GM10266 (cell line): ENCODE measurements around the gene GLT8D2.

Experiments used
- DNase-seq: peaks from one replicate; pipeline ENCODE4 v3.0.0; 2012; ENCODE audit errors: extremely low spot score
- TF ChIP-seq, protein P1 (sequence below): IDR thresholded peaks from 2 replicates; pipeline ENCODE4 v1.5.1; 2012; ENCODE audit warnings: mild to moderate bottlenecking, low read depth; ENCODE audit not compliant: control insufficient read depth, insufficient read depth; ENCODE audit errors: missing control alignments

The GLT8D2 gene

DNA sequence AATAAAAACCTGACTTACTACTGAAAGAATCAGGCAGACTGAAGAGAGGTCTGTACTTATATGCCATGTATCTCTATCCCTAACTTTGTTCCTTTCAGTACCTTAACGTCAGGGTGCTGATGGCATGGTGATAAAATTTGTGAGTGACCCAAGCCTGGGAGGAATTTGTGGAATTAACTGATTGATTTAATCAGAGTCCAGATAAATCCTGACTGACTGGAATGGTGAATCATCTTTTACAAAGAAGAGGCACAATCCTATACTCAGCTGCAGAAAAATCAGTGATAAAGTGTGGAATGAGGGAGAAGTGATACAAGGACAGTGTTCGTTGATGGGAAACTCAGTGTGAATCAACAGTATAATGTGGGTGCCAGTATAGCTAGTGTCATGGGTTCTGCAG is 80.6 kb downstream of the GLT8D2 start:
- TF ChIP-seq, protein P1, sequence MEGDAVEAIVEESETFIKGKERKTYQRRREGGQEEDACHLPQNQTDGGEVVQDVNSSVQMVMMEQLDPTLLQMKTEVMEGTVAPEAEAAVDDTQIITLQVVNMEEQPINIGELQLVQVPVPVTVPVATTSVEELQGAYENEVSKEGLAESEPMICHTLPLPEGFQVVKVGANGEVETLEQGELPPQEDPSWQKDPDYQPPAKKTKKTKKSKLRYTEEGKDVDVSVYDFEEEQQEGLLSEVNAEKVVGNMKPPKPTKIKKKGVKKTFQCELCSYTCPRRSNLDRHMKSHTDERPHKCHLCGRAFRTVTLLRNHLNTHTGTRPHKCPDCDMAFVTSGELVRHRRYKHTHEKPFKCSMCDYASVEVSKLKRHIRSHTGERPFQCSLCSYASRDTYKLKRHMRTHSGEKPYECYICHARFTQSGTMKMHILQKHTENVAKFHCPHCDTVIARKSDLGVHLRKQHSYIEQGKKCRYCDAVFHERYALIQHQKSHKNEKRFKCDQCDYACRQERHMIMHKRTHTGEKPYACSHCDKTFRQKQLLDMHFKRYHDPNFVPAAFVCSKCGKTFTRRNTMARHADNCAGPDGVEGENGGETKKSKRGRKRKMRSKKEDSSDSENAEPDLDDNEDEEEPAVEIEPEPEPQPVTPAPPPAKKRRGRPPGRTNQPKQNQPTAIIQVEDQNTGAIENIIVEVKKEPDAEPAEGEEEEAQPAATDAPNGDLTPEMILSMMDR: no peak
- no peak for DNase-seq

DNA sequence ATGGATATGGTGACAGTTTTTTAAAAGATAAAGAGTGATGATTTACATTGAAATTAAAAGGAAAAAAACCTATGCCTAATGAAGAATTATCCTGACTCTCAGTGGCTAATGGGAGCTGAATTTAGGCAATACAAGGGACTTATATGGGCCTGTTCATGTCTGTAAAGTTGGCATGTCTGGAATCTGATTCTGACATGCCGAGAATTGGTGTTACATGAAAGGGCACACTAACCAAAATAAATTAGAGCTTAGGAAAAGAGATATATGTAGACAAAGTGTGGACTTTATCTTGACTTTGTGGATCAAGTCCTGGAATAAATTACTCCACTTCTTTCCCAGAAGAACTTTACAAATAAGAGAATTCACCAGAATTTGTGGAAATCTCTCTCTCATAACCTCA is 83.3 kb downstream of the GLT8D2 start:
- TF ChIP-seq, protein P1: no peak
- DNase-seq: no peak

DNA sequence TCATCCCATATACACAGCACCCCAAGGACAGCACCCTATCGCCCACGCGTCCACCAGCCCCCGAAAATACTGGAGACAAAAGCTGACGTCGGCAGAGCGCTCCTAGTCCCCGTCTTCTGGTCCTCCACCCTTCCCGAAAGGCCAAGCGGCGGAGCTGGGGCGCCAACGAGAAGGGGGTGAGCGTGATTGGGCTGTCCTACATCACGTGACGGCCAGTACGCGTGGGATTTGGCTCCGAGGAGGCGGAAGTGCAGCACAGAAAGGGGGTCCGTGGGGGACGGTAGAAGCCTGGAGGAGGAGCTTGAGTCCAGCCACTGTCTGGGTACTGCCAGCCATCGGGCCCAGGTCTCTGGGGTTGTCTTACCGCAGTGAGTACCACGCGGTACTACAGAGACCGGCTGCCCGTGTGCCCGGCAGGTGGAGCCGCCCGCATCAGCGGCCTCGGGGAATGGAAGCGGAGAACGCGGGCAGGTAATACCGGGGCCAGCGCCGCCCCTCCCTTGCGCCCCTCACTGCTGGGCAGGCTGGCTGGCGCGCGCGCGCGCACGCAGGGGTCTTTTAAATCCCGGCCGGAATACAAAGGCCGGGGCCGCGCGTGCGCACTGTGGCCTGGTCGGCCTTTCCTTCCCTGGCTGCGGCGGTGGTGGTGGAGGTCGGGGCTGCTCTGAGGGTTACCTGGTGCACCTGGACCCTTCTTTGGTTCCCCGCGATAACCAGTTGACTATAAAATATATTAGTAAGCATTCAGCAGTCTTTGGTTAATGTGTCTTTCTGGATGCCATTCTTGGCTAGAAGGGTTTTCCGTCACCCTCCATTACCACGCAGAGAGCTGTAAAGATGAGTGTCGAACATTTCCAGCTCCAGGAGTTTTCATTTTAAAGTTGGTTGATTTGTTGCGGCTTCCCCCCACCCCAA is 84.1 kb downstream of the GLT8D2 start, which contains the start of gene TDG:
Gene TDG (plus strand): TSS at position 283 of the 915 bp plus-strand sequence. CDS start 166 bp downstream, at position 449.
- TF ChIP-seq, protein P1: peak; percentile 8
- DNase-seq: peak; percentile 95

DNA sequence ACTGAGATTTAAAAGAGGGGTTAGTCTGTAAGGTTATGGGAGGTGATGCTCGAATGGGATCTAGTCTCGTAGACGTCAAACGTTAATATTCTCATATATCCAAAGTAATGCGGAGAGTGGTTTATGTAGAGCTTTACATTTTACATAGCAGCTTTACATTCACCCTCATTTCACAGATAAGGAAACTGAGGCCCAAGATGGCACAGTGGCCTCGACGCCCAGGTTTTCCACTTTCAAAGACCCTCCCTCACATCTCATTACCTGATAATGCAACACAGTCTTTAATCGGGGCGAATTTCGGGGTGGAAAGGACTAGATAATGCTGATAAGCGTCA is 84.8 kb downstream of the GLT8D2 start:
- no peak for DNase-seq
- TF ChIP-seq, protein P1: no peak

DNA sequence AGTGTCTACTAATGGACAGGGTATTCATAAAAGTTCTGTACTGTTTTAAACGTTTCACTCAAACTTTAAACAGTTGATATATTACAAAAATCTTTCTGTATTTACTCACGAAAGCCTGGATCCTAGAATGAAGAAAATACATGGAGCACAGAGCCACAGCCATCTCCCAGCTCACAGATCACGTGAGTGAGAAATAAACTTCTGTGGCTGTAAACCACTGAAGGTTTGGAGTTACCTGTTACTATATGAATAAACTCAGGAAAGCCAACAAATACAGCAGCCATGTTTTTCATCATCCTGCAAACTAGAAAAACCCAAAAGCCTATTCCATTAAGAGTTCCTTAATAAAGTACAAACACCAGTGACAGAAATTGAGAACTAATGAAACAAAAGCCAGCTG is 85.2 kb downstream of the GLT8D2 start:
- TF ChIP-seq, protein P1: no peak
- DNase-seq: no peak

DNA sequence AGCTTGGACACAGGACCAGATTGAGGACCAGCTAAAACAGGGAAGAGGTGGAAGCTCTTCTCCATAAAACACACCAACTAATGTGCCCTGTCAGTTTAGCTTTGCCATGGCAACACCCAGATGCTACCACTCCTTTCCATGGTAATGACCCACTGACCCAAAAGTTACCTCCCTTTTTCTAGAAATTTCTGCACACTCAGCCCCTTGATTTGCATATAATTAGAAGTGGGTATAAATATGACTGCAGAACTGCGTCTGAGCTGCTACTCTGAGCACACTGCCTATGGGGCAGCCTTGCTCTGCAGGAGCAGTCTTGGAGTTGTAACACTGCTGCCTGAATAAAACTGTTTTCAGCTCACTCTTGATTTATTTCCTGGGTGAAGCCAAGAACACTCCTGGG is 87.5 kb downstream of the GLT8D2 start:
- DNase-seq: no peak
- TF ChIP-seq, protein P1: no peak

DNA sequence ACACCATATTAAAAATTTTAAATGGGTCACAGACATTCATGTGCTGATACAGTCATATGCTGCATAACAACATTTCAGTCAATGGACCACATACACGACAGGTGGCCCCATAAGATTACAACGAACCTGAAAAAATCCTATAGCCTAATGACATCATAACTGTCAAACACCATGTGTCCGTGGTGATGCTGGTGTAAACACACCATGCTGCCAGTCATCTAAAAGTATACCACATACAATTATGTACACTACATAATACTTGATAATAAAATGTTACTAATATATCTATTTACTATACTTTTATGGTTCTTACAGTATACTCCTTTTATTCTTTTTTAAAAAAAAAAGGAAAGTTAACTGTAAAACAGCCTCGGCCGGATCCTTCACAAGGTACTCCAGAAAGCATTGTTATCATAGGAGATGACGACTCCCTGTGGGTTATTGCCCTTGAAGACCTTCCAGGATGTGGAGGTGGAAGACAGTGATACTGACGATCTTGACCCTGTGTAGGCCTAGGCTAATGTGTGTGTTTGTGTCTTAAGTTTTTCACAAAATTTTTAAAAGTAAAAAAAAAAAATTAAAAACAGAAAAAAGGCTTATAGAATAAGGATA is 89.3 kb downstream of the GLT8D2 start:
- DNase-seq: no peak
- TF ChIP-seq, protein P1: no peak
